ENCODE results near the gene CPVL.

GRCh38 chr7:29091715-29092114 is 54.6 kb downstream of the CPVL start:
- TF ChIP-seq, protein P1, sequence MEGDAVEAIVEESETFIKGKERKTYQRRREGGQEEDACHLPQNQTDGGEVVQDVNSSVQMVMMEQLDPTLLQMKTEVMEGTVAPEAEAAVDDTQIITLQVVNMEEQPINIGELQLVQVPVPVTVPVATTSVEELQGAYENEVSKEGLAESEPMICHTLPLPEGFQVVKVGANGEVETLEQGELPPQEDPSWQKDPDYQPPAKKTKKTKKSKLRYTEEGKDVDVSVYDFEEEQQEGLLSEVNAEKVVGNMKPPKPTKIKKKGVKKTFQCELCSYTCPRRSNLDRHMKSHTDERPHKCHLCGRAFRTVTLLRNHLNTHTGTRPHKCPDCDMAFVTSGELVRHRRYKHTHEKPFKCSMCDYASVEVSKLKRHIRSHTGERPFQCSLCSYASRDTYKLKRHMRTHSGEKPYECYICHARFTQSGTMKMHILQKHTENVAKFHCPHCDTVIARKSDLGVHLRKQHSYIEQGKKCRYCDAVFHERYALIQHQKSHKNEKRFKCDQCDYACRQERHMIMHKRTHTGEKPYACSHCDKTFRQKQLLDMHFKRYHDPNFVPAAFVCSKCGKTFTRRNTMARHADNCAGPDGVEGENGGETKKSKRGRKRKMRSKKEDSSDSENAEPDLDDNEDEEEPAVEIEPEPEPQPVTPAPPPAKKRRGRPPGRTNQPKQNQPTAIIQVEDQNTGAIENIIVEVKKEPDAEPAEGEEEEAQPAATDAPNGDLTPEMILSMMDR (IDR thresholded peaks at IDR 0.05; ENCODE audit: low read depth, low read length), result no peak
- TF ChIP-seq EZH2phosphoT487 (IDR thresholded peaks at IDR 0.05; ENCODE audit: low read depth), result no peak

Data from OCI-LY3 (cell line).